Uterus (tissue), 4 donors: ENCODE results near the gene SPTBN4. TPM values are rescaled to one million over a fixed set of nuclear protein-coding genes. Genes with fewer than 3 reads are reported as not detected.
"Not testable (repeated sequence)": the region's sequence is repeated elsewhere in the genome, so short reads cannot be mapped to it uniquely, and the experiment has no call there.

Experiments used
- DNase-seq, 2 donors: peaks; one replicate each; pipeline ENCODE4 v3.0.0-alpha.2; 2019 to 2020
- H3K27ac ChIP-seq, 2 donors: fragments of 200-600 bp; sonication (generic); 1 replicate in 1 of 2; 2 replicates in 1 of 2; pipeline ENCODE4 v1.5.1; 2016 to 2018
- H3K27me3 ChIP-seq, 2 donors: fragments of 200-600 bp; sonication (generic); one replicate each; pipeline ENCODE4 v1.5.1; 2018 to 2019; ENCODE audit warnings: control low read depth in 1 of 2
- H3K36me3 ChIP-seq, 2 donors: fragments of 200-600 bp; sonication (generic); one replicate each; pipeline ENCODE4 v1.5.1; 2019; ENCODE audit warnings: control low read depth in 1 of 2
- H3K4me1 ChIP-seq, 2 donors: fragments of 200-600 bp; sonication (generic); one replicate each; pipeline ENCODE4 v1.5.1; 2018 to 2019; ENCODE audit warnings: control low read depth in 1 of 2
- H3K4me3 ChIP-seq, 2 donors: fragments of 200-600 bp; sonication (generic); 1 replicate in 1 of 2; 2 replicates in 1 of 2; pipeline ENCODE4 v1.5.1; 2018 to 2019; ENCODE audit warnings: mild to moderate bottlenecking in 1 of 2
- H3K9me3 ChIP-seq, 2 donors: fragments of 200-600 bp; sonication (generic); one replicate each; pipeline ENCODE4 v1.5.1; 2019; ENCODE audit warnings: control low read depth in 1 of 2
- POLR2A ChIP-seq, 2 donors: fragments of 450-650 bp; IDR thresholded peaks; one replicate each; pipeline ENCODE4 v1.6.1; 2016; ENCODE audit warnings: antibody characterized with exemption in 2 of 2, mild to moderate bottlenecking in 1 of 2, moderate library complexity in 1 of 2
- intact Hi-C: fragments of 100-400 bp; cut with DNase I; formaldehyde crosslinking; loops from one replicate; pipeline ENCODE4 v1.15.1; 2023; ENCODE audit warnings: low total_unique reads
- total RNA-seq, 4 donors: library from RNA; depleted of rRNA in 3 of 4; stranded (reverse); fragments of >200 nt in 3 of 4; gene quantifications; one replicate each; pipeline versions ENCODE4 v1.1.0 to v1.2.4, GENCODE V29; 2014 to 2023
- TF ChIP-seq, protein P1 (sequence below), 4 experiments: fragments of 200-600 bp in 2 of 4; fragments of 450-650 bp in 2 of 4; sonication (generic) in 2 of 4; IDR thresholded peaks; one replicate each; pipeline ENCODE4 v1.5.1; 2016 to 2019; ENCODE audit warnings: antibody characterized with exemption in 4 of 4, mild to moderate bottlenecking in 2 of 4, moderate library complexity in 1 of 4
- donor health status: DM: yes; HTN: yes; CAD: no.

SPTBN4 gene
- total RNA-seq, 4 donors from 2014 or later, result 3.1 to 7.0 (median 5.3) TPM; not detected in 1

- TF ChIP-seq, protein P1, sequence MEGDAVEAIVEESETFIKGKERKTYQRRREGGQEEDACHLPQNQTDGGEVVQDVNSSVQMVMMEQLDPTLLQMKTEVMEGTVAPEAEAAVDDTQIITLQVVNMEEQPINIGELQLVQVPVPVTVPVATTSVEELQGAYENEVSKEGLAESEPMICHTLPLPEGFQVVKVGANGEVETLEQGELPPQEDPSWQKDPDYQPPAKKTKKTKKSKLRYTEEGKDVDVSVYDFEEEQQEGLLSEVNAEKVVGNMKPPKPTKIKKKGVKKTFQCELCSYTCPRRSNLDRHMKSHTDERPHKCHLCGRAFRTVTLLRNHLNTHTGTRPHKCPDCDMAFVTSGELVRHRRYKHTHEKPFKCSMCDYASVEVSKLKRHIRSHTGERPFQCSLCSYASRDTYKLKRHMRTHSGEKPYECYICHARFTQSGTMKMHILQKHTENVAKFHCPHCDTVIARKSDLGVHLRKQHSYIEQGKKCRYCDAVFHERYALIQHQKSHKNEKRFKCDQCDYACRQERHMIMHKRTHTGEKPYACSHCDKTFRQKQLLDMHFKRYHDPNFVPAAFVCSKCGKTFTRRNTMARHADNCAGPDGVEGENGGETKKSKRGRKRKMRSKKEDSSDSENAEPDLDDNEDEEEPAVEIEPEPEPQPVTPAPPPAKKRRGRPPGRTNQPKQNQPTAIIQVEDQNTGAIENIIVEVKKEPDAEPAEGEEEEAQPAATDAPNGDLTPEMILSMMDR (IDR thresholded peaks at IDR 0.05), result no peak
- TF ChIP-seq POLR2A (IDR thresholded peaks at IDR 0.05), result no peak
- no peak for DNase-seq
- no peak overlapping the region for H3K4me3 ChIP-seq
- H3K4me1 ChIP-seq, result no peaks in the 10 kb centered on the region
- no peaks in the 10 kb centered on the region for H3K9me3 ChIP-seq
- H3K27me3 ChIP-seq, result no peaks in the 10 kb centered on the region
- no peaks in the 10 kb centered on the region for H3K36me3 ChIP-seq
- H3K27ac ChIP-seq, result no peak overlapping the region
- intact Hi-C loops, result no loop called here
Observed at GRCh38 chr19:40588110-40588854, 121.5 kb downstream of the SPTBN4 start.

DNA sequence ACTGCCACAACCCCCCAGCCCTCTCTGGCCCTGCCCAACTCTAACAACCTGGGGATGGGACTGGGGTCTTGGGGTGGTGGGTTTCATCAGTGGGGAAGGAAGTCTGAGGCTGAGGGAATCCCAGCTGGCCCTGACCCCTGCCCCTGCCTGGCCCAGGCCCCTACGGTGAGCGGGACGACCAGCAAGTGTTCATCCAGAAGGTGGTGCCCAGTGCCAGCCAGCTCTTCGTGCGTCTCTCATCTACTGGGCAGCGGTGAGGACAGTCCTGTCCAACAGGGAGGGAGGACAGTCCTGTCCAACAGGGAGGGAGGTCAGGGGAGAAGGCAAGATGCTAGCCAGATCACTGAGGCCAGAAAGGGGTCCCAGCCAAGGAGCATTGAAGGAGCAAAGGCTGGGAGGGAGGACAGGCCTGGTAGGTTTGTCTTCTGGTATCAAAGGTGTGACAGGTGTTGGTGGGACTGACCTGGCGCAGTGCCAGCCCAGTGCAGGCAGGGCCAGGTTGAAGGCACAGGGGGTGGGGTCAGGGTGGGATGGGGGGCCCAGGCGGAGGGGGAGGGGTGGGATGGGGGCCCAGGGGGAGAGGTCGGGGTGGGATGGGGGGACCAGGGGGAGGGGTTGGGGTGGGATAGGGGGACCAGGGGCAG is 122.2 kb downstream of the SPTBN4 start:
- TF ChIP-seq, protein P1 (IDR thresholded peaks at IDR 0.05), result no peak
- TF ChIP-seq POLR2A (IDR thresholded peaks at IDR 0.05), result no peak
- Histone ChIP-seq H3K4me1 (no peaks in the 10 kb centered on the region), H3K4me3 (no peak overlapping the region), H3K27ac (no peak overlapping the region), H3K27me3 (no peaks in the 10 kb centered on the region), H3K36me3 (no peaks in the 10 kb centered on the region), H3K9me3 (no peaks in the 10 kb centered on the region)
- no peak for DNase-seq
- intact Hi-C loops, result no loop called here

DNA sequence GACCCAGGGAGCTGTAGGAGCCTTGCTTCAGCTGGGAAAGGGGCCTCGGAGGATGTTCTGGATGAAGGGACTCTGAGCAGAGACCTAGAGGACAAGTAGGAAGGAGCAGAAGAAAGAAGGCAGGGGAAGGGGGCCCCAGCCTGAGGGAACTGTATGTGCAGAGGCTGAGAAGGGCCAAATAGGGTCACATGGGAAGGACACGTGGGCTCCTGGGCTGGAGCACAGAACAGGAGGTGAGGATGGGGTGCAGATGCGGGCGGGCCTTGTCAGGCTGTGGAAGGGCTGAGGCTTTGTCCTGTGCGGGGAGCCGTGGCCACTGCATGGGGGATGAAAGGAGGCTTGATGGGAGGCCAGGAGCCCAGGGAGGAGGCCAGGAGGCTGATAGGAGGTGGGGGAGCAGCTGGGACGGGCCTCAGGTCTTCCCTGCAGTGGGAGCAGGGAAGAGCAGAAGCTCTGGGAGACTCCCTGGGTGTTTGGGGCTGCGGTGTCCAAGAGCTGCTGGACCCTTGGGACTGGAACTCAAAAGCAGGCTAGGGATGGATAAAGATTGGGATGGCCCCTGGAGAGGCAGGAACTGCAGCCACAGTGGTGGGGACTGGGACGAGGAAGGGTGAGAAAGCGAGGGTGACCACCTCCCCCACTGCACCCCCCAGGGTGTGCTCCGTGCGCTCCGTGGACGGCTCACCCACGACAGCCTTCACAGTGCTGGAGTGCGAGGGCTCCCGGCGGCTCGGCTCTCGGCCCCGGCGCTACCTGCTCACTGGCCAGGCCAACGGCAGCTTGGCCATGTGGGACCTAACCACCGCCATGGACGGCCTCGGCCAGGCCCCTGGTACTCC is 123.0 kb downstream of the SPTBN4 start:
- Histone ChIP-seq H3K4me3 (no peak overlapping the region), H3K4me1 (no peaks in the 10 kb centered on the region), H3K36me3 (no peaks in the 10 kb centered on the region), H3K9me3 (no peaks in the 10 kb centered on the region), H3K27me3 (no peaks in the 10 kb centered on the region), H3K27ac (no peak overlapping the region)
- DNase-seq, result no peak
- intact Hi-C loops, result no loop called here
- TF ChIP-seq POLR2A (IDR thresholded peaks at IDR 0.05), result no peak
- TF ChIP-seq, protein P1 (IDR thresholded peaks at IDR 0.05), result no peak

DNA sequence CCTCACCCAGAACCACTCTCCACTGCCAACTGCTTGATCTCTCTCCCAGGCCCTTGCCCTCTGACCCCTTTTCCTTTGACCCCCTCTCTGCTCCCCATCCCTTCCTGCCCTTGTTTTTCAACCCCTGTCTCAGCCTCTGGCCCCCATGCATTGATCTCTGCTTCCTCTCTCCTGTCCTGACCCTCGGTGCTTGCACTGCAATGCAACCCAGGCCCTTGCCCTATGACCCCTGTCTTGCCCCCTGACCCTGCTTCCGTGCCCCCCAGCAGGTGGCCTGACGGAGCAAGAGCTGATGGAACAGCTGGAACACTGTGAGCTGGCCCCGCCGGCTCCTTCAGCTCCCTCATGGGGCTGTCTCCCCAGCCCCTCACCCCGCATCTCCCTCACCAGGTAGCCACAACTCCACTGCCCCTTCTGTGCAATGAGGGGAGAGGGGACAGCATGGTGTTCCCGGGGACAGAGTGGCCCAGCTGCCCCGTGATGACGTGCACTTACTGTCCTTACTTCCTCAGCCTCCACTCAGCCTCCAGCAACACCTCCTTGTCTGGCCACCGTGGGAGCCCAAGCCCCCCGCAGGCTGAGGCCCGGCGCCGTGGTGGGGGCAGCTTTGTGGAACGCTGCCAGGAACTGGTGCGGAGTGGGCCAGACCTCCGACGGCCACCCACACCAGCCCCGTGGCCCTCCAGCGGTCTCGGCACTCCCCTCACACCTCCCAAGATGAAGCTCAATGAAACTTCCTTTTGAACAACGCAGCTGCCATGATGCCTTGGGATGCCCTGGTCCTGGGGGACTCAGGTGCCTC is 123.9 kb downstream of the SPTBN4 start:
- no peaks in the 10 kb centered on the region for H3K9me3 ChIP-seq
- H3K36me3 ChIP-seq, result no peaks in the 10 kb centered on the region
- no peaks in the 10 kb centered on the region for H3K4me1 ChIP-seq
- no peak for DNase-seq
- no peak overlapping the region for H3K27ac ChIP-seq
- H3K4me3 ChIP-seq, result no peak overlapping the region
- TF ChIP-seq POLR2A (IDR thresholded peaks at IDR 0.05), result no peak
- TF ChIP-seq, protein P1 (IDR thresholded peaks at IDR 0.05), result no peak
- intact Hi-C loops, result no loop called here
- H3K27me3 ChIP-seq, result no peaks in the 10 kb centered on the region

DNA sequence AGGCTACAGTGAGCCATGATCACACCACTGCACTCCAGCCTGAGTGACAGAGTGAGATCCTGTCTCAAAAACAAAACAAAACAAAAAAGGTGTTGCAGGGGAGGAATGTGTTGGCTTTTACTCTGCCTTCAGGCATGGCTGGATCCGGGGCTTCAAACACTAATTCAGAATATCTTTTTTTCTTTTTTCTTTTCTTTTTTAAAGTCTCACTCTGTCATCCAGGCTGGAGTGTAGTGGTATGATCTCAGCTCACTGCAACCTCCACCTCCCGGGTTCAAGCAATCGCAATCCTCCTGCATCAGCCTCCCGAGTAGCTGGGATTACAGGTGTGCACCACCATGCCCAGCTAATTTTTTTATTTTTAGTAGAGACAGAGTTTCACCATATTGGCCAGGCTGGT is 124.9 kb downstream of the SPTBN4 start:
- intact Hi-C loops, DNase-seq, H3K9me3 ChIP-seq, H3K4me3 ChIP-seq, H3K4me1 ChIP-seq, H3K36me3 ChIP-seq, H3K27ac ChIP-seq, H3K27me3 ChIP-seq: not testable (repeated sequence)
